CD4-positive, alpha-beta T cell treated with Interleukin-6 at 100 ng/mL for 8 hours (primary cell): ENCODE results near the gene SPATA9.

Experiments used
- DNase-seq: peaks from one replicate; pipeline ENCODE4 v3.0.0-alpha.2; 2020; ENCODE audit warnings: mixed read lengths, low spot score

SPATA9 gene, protein sequence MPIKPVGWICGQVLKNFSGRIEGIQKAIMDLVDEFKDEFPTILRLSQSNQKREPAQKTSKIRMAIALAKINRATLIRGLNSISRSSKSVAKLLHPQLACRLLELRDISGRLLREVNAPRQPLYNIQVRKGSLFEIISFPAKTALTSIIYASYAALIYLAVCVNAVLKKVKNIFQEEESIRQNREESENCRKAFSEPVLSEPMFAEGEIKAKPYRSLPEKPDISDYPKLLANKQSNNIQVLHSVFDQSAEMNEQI

DNA sequence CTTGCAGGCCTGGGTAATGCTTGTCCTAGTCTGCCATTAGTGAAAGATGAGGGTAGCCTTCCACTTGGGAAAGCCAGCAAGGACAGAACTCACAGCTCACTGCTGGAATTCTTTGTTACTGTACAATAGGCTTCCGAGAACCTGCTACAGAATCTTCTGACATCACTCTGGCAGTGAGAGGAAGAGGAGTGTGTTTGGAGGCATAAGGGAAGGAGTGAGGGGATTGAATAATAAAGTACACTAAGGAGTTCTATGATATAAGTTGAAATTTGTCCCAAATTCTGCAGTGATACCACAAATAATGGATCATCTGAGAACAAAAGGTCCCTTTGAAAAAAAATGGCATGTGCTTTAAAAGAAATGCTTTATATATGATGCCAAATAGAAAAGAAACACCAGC is at the start of gene SPATA9:
SPATA9 (minus strand) TSS at position 101 of the 400 bp plus-strand sequence. CDS start 137 bp downstream, outside the sequence.
- no peak for DNase-seq

DNA sequence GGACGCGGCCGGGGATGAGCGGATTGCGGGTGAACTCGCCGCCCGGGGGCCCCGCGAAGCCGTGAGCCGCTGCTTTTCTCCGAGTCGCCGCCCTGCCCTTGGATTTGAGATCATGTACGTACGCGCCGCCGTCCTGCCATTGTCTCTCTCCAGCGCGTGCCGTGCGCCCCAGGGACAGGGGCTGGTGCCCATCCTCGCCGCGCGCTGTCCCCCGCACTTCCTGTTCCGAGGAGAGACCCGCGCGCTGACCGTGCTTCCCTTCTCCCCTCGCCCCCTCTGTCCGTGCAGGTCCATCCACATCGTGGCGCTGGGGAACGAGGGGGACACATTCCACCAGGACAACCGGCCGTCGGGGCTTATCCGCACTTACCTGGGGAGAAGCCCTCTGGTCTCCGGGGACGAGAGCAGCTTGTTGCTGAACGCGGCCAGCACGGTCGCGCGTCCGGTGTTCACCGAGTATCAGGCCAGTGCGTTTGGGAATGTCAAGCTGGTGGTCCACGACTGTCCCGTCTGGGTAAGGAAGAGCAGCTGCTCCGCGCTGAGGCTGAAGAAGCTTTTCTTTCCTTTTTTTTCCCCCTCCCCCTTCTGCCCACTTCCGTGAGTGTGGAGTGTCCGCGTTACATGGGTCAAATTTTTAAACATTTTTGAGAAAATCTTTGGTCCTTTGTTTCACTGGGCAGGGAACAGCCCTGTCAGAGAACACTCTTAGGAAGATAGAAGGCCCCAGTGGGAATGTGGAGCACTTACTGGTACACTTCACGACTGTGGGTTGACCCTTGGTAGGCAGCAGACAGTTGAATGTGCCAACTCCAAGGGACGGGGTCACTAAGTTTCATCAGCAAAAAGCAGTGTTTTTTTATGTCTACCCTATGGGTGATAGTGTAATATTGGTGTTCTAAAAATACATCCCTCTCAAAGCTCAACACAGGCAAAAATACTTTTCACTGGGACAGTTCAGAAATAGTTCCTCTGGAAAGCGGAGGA is 49.1 kb upstream of the SPATA9 start:
- peak; percentile 3 for DNase-seq

DNA sequence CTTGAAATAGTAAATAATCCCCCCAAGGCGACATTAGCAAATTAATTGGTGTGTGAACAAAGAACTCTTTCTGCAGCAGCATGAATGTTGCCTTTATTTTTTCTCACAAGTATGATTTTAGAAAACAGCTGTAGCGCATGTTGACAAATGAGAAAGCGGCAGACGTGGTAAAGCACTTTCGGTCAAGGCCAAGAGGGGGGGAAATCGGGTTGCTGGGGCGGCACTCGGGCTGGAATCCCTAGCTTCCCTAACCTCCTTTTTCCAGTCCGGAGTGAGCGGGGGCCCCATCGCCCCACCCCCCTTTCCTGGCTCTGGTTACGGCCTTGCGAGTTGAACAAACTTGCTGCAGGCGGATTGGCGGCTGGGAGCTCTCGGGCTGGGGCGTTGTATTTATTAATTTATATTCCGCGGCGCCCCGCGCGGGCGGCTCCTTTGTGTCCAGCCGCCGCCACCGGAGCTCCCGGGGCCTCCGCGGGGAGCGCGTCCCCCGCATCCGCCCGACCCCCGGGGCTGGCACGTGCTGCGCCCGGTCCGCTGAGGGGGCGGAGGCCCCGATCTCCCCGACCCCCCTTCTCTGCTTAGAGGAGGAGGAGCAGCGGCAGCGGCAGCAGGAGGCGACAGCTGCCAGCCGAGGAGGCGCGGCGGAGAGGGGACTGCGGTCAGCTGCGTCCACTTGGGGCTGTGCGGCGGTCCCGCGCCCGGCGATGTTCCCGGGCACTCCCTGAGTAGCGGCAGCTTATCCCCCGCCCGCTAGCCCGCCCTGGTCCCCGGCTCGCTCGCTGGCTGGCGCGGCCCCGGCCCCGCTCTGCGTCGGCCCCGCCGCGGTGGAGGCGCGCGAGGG is 48.2 kb upstream of the SPATA9 start, which contains the start of gene RHOBTB3:
RHOBTB3 (plus strand) TSS at position 607 of the 841 bp plus-strand sequence. CDS start 347 bp downstream, outside the sequence.
- DNase-seq, result peak; percentile 15

DNA sequence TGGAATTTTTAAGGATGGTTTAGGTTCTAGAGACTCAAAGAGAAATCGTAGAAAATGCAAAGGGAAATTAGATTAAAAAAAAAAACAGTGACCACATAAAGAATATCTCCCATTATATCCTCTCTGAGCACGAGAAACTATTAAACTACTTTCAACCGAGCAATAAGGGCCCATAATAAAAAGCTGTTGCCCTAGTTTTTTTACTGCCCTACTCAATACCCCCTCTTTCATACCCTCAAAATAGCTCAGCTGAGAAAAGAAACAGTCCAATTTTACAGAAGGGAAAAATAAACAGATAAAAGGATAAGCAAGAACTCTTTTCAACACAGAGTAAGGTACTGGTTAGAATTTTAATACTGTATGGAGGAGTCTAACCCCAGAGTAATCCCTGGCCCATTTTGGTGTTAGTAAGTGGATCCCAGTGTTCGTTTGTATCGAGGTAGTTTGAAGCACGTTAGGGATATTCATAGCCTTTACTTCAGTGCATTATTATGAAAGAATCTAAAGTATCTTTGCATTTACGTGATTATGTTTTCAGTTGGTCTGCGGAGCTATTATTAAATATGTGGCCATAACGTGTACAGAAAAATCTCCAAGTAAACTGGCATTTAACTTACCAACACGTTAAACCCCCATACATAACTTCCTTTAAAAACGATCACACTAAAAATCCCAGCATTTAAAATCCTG is 47.4 kb upstream of the SPATA9 start:
- no peak for DNase-seq

DNA sequence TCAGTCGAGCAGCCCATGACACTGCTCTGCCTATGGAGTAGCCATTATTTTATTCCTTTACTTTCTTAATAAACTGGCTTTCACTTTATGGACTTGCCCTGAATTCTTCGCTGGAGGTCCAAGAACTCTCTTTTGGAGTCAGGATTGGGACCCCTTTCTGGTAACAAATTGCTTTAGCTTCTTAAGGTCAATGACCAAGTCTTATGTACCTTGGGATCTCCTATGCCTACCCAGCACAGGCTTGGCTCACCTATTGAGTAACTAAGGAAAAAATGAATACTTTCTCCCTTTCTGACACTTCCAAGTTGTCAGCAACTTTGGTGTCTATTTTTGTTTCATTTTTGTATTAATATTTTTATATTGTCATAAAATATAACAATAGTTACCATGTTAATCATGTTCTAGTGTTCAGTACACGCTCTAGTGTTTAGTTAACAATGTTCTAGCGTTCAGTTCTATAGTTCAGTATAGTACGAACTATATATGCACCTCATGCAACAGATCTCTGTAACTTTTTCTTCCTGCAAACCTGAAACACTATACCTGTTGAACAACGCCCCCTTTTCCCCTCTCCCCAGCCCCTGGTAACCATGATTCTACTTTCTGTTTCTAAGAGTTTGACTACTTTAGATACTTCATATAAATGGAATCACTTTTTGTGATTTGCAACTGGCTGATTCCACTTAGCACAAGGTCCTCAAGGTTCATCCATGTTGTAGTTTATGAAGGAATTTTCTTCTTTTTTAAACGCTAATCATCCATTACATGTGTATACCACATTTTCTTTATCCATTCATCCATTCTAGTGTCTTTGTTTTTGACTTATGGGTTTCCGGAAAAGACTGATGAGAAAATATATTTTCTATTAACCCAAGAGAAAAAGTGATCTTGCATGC is 46.6 kb upstream of the SPATA9 start:
- no peak for DNase-seq

DNA sequence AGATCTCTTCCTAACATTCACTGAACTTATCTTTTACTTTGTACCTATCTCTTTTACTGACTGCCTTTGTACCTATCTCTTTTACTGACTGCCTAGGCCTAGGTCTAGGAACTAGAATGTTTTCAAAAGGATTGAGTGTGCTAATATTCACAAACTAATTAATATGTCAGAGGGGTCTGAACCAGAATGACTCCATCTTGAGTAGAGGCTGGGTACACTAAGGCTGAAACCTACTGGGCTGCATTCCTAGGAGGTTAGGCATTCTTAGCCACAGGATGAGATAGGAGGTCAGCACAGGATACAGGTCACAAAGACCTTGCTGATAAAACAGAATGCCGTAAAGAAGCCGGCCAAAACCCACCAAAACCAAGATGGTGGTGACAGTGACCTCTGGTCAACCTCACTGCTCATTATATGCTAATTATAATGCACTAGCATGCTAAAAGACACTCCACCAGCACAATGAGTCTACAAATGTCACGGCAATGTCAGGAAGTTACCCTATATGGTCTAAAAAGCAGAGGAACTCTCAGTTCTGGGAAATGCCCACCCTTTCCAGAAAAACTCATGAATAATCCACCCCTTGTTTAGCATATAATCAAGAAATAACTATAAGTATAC is 45.8 kb upstream of the SPATA9 start:
- DNase-seq, result no peak

DNA sequence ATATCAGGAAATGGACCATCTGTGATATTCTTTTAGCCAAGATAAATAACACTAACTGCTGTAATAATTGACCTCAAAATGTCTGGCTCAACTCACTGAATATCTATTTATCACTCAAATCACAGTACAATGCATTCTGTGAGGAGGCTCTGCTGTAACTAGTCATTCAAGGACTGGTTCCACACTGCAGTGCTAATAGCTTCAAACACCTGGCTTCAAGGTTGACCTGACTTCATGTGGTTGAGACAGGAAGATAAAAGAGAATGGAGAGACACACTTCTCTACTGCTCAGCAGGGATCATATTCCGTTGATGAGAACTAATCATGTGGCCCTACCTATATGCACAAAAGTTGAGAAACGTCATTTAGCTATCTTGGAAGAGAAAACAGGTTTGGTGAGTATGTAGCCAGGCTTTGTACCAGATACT is 45.0 kb upstream of the SPATA9 start:
- DNase-seq, result no peak

DNA sequence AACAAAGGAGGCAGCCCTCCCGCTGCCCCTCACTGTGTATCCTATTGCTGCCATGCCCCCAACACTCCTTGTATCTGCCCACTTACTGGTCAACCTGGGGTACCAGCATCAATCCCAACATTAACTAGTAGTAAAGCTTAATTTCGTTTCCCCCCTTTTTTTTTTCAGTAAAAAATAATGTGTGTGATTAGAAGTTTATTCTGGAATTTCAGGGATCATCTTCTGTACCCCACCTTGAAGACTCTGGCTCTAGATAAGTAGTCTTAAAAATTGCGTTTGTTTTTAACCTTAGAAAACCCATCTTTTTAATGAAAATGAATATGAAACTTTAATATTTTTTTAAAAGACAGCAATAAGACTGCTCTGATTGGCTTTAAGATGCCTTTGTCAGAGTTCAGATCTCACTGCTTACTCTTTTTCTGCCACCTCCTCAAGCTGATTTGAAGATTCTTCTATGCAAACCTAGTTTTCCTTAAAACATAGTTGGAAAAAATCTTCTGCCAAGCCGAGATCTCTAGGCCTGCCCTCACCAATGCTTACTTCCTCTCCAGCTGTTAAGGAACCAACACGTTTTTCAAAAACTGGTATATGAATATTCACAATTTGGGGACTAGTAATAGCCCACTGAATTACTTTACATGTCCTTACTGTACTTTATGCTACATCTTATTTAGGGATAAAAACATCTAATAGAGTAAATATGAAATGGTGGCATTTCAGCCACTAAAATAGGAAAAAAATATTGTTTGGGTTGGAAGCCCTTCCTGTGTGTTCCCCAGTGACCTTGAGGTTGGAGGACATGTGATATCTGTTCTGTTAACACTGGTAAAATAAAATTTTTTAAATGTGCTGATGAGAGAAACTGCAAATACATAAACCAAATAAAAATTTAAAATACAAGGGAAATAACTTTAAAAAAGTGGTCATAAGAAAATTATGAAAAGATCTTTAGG is 44.3 kb upstream of the SPATA9 start:
- DNase-seq, result no peak

DNA sequence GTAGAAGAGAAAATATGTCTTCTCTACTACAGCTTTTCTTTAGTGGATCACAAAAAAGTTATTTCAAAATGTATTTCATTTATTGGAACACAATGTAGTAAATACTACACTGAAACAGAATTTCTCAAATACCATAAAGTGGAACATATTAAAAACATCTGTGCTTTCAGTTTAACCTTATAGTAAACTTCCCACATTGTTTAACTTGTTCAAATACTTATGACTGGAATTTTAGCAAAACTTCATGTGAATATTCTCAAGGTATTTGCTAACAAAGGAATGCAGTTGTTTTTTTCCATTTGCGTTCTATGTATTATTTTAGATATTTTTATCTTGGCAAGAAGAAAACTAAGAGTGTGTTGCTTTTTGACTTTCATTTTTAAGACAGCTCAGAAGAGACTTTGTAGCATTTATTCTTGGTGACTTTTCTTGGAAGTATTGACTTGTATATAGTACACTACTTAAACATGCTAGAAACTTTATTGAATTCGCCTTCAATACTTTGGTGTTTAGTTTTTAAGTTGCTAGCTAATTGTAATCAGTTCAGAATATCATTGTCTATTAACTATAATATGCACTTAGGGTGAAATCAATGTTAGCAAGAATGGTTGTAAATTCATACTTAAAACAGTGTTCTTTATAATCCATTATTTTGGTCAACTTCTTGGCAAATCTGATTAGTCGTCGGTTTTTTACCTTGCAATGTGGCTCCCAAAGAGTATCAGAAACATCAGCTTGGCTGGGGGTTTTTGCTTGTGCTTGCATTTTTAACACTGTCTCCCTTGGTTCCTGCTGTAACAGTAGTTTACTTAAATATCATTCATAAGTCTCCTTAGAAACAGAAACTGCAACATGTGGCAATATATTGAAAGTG is 43.4 kb upstream of the SPATA9 start:
- DNase-seq, result no peak

DNA sequence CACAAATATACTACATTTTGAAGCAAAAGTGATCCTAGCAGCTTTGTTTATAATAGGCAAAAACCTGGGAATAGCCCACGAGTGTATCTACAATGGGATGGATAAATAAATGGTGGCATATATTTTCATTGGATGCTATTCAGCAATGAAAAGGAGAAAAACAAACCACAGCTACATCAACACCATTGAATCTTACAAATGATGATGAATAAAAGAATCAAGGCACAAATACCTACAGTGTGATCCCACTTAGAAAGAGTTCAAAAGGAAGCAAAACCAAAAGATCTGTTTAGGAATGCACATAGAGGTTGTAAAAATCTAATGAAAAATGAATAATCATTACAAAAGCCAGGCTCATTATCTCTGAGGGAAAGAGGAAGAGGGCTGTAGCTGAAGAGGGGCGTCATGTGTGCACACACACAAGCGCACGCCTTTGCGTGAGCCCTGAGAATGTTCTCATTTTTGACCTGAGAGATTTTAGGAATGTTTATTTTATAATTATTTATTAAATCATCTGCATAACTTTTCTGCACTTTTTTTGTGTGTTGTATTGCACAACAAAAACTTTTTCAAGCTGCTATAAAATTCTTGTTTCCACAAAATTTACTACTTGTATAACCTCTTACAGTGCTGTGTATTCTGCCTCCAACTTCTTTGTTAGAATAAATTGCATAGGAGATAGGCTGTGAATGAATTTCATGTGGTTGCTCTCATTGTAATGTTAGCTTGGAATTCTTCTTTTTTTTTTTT is 42.5 kb upstream of the SPATA9 start:
- DNase-seq, result no peak

DNA sequence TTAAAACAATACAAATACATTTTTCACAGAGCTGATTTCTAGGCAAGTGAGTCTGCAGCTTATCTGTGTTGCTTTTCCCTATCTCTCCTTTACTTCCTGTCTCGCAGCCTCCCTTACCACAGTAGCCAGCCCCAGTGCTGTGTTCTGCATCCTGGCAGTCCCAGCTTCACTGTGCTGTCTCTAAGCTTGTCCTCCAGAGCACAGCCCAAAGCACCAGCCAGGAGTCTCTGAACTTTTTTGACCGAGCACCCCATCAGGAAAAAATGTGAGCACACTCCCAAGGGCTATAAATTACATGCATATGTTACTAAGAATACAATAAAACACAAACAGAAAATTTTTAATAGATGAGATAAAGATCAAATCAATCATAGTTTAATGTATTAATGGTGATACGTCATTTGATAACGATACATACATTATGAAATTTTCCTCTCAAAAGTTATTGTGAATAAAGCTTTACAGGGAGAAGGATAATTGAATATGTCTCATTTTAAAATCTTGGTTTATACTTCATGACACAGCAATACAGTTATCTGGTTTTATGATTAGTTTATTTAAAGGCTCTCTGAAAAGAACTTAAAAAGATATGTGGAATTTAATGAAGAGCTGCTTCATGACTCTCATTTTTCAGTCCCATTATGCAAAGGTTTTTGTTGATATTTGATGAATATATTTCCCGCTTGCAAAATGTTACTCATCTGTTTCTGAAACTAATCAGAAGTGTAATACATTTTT is 41.0 kb upstream of the SPATA9 start:
- no peak for DNase-seq

DNA sequence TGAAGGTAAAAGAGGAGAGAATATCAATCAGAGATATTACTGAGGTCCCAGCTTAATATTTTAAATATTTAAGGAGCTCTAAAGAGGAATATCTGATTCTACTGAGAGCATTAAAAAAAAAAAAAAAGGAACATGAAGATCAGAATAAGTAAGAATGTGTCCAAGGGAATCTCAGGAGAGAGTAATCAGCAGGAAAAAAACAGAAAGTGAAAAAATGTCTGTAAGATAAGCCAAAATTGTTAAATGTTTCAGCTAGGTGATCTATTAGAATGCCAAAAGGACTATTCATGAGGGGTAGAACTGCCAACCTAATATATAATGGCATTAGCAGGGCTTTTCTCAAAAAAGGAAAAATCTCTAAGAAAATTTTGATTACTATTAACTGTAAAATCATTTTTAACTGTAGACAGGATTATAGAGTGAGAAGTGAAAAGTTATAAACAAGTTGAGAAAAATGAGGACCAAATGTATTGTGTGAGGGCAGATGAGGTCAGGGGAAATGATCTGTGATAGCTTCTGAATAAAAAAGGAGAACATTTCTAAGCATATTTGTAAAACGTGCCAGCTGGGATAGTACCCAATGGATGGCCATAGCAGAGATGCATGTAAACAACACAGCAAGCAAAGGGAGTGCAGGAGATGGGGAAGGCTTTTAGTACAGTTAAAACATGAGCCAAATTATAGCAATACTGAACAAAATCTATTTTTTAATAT is 38.9 kb upstream of the SPATA9 start:
- no peak for DNase-seq

DNA sequence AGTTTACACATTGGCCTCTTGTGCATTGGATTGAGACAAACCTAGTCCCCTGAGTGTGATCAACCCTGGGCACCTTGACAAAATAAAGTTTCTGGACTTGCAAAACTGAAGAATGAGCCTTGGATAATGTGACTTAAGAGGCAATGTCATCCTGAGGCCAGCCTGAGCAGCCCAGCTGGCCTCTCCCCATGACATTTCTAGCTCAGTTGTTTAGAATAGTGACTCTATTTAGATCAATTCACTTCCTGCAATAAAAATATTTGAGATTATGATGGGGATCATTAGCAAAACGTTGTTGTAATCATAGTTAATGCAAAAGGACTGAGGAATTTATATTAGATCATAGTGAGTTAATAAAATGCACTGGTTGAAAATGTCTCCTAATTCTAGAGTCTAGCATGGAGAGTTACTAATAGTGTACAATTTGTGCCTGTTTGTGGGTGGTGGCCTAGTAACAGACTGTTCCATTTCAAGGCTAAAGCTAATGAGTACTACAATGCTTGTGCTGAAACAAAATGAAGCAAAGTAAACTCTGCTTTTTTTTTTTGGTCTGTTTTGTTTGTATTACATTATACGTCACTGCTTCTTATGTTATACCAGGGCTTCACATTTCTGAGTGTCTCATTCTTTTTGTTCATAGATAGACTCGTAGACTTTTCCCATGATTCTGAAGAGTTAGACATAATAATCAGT is 37.4 kb upstream of the SPATA9 start:
- DNase-seq, result no peak

DNA sequence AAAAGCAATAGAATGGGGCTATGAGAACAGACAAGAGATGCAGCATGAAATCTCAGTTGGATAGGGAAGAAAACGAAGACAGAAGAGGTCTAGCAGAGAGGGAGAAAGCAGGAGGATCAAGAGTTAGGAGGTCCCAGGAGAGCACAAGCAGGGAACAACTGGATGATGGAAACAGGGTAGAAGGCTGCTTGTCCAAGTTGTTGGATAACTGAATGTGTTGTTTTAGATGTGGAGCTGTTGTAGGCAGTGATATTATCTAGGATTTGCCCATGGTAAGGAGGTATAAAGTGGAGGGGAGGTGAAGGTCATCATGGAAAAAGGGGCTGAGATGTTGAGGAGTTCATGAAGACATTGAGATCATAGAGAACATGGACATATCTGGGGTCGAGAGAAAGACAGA is 35.9 kb upstream of the SPATA9 start:
- DNase-seq, result no peak

DNA sequence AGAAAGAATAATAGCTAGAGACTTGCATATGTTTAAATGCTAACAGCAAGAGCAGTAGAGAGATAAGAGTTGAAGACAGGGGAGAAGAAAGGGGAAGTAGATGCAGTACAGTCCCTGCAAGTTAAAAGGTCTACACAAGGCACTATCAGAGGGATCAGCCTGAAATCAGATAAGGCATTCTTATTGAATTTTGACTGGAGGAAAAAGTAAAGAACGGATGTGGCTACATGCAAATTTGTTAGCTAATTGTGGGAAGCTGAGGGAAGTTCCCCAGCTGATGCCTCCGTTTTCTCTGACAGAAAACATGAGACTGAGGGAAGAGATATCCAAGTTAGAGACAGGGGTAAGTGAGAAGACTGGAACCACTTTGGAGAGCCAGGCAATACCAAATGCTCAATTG is 35.4 kb upstream of the SPATA9 start:
- peak; percentile 29 for DNase-seq
